GM19397 (cell line): ENCODE measurements around the gene ESPL1.

Source experiments
- ATAC-seq: cut with Tn5 transposase; IDR thresholded peaks from one replicate; pipeline ENCODE4 v1.9.1; 2021; ENCODE audit warnings: mild to moderate bottlenecking, moderate library complexity; ENCODE audit not compliant: unreplicated experiment

The ESPL1 gene

GRCh38 chr12:53255996-53256395, 12.1 kb upstream of the ESPL1 start:
- ATAC-seq = no peak

GRCh38 chr12:53258541-53259539, 9.3 kb upstream of the ESPL1 start:
- no peak for ATAC-seq

- no peak for ATAC-seq
Observed at GRCh38 chr12:53259891-53260290, 8.2 kb upstream of the ESPL1 start.

- ATAC-seq = no peak
Observed at GRCh38 chr12:53265783-53266182, 2.3 kb upstream of the ESPL1 start.

DNA sequence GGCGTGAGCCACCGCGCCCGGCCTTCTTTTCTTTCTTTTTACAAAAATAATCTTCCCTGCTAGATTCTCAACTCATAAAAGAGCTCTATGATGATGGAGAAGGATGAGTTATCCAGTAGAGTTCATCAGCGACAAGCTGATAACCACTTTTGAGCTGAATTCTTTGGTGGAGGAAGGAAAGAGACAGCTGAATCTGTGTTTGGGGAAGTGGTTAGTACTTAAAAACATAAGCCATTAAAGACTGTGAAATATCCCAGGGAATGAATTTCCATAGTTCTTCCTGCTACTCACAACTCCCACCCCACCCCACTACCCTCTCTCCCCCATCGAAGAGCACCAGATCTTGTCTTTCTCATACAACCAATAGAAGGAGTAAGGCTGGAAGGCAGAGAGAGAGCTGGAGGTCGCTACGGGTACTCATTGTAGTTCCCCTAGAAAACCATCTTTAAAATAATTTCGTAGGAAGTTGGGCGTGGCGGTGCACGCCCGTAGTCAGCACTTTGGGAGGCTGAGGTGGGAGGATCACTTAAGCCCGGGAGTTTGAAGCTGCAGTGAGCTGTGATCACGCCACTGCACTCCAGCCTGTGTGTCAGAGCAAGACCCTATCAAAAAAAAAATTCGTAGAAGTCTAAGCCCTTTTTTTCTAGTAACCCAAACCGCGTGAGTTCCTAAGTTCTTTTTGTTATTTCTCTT, 647 bp upstream of the ESPL1 start:
- peak; percentile 4 for ATAC-seq

- peak; percentile 4 for ATAC-seq
Observed at GRCh38 chr12:53268630-53269562, 797 bp downstream of the ESPL1 start.

DNA sequence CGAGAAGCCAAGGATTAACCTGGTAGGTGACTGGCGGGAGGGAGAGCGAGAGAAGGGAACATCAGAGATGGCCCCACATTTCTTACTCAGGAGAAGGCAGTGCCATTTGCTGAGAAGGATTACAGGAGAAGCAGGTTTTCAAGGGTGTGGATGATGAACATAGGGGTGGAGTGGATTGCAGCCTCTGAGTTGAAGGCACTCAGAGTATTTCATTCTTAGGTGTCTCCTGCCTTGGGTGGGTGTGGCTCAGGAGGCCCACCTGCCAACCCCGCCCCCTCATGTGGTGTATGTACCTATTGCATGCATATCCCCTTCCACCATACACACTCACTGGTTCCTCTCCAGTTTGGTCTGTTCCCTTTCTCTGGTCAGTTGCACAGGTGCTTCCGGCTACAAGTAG, 6.3 kb downstream of the ESPL1 start:
- ATAC-seq = no peak

- ATAC-seq = no peak
Observed at GRCh38 chr12:53276511-53276910, 8.4 kb downstream of the ESPL1 start.

DNA sequence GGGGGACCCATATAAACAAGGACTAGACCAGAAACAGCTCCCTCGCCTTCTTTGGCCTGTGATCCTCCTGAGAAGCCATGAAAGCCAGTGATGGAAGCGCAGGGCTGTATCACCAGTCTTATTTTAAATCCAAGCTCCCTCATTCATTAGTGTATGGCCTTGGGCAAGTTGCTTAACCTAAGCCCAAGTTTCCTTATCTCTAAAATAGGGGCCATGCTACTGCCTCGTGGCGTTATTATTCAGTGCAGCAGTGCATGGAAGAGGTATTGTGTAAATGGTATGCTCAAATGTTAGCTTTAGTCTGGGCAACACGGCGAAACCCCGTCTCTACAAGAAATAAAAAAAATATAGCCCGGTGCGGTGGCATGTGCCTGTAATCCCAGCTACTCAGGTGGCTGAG, 9.9 kb downstream of the ESPL1 start:
- ATAC-seq = no peak

- no peak for ATAC-seq
Observed at GRCh38 chr12:53279283-53279869, 11.3 kb downstream of the ESPL1 start.

DNA sequence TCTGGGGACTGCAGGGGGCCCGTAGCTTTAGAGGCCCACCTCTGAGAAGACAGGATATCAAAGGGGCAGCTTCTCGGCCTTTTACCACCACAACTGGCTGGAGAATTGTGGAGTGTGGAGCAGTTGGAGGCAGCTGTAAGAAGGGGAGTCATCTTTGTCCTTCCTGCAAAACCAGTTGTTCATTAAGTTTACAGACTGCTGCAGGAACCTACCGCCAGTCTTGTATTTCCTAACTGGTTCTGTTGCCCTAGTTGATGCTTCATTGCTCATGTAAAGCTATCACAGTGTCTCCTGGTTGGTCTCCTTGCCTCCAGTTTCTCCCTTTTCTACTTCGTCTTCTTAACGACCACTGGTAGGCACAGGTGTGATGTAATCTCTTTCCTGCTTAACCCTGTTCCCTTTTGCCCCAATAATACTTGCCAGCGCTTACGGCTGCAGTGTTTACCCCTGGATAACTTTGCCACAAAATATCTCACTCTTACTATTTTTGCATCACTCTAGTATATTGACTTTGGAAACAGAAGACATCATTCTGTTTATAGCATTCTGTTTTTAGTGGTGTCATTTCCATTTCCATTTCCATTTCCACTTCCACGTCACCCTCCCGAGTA, 11.9 kb downstream of the ESPL1 start:
- no peak for ATAC-seq

DNA sequence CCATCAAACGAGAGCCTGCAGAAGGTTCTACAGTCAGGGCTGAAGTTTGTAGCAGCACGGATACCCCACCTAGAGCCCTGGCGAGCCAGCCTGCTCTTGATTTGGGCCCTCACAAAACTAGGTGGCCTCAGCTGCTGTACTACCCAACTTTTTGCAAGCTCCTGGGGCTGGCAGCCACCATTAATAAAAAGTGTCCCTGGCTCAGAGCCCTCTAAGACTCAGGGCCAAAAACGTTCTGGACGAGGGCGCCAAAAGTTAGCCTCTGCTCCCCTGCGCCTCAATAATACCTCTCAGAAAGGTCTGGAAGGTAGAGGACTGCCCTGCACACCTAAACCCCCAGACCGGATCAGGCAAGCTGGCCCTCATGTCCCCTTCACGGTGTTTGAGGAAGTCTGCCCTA, 18.3 kb downstream of the ESPL1 start:
- no peak for ATAC-seq

DNA sequence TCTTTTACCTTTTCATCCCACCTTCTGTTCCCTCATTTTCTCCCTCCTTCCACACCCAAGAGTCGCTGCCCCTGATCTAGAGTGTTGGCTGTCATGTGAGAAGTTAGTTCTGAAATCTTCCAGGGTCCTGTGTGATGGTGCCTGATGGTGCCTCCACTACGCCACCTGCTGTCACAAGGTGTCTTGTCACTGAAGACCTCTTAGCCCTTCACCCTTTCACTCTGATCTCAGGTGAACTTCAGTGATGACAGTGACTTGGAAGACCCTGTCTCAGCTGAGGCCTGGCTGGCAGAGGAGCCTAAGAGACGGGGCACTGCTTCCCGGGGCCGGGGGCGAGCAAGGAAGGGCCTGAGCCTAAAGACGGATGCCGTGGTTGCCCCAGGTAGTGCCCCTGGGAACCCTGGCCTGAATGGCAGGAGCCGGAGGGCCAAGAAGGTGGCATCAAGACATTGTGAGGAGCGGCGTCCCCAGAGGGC, 19.7 kb downstream of the ESPL1 start:
- ATAC-seq = no peak

DNA sequence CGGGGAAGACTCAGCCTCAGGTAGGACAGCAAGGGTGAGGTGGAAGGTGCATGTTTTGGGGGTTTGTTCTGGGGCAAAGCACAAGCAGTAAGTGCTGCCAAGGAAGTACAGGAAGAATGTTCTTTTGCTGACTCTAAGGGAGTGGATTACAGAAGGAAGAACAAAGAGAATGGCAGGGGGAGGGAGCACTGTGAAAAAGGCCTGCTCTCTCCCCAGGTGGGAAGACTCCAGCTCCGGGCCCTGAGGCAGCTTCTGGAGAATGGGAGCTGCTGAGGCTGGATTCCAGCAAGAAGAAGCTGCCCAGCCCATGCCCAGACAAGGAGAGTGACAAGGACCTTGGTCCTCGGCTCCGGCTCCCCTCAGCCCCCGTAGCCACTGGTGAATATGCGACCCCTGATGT, 20.2 kb downstream of the ESPL1 start:
- ATAC-seq = no peak

- ATAC-seq = no peak
Observed at GRCh38 chr12:53289891-53290290, 21.8 kb downstream of the ESPL1 start.

GRCh38 chr12:53290661-53291060, 22.6 kb downstream of the ESPL1 start:
- ATAC-seq = no peak

- no peak for ATAC-seq
Observed at GRCh38 chr12:53292426-53292825, 24.3 kb downstream of the ESPL1 start.

GRCh38 chr12:53295070-53295890, 27.2 kb downstream of the ESPL1 start, which contains the start of gene PFDN5:
TSS of gene PFDN5 (plus strand) at chr12:53295542. CDS start at chr12:53295568, 26 bp downstream.
- peak; percentile 80 for ATAC-seq

GRCh38 chr12:53295891-53296219, 27.8 kb downstream of the ESPL1 start:
- ATAC-seq = no peak
